Parathyroid adenoma (tissue), 2 donors: ENCODE results near the gene ATE1.

Source experiments
- H2AFZ ChIP-seq: fragments of 300-600 bp; sonication (generic); one replicate; pipeline ENCODE4 v1.7.0; 2017; ENCODE audit warnings: antibody characterized with exemption, mild to moderate bottlenecking
- H3K27ac ChIP-seq: fragments of 300-600 bp; sonication (generic); one replicate; pipeline ENCODE4 v1.7.0; 2017
- H3K27me3 ChIP-seq: fragments of 300-600 bp; sonication (generic); one replicate; pipeline ENCODE4 v1.7.0; 2017; ENCODE audit warnings: low read length; ENCODE audit not compliant: control insufficient read depth, insufficient read depth
- H3K36me3 ChIP-seq: fragments of 300-600 bp; sonication (generic); one replicate; pipeline ENCODE4 v1.7.0; 2017; ENCODE audit warnings: low read length; ENCODE audit not compliant: control insufficient read depth, insufficient read depth
- H3K4me1 ChIP-seq: fragments of 300-600 bp; sonication (generic); one replicate; pipeline ENCODE4 v1.7.0; 2017; ENCODE audit warnings: control low read depth
- H3K4me2 ChIP-seq: fragments of 300-600 bp; sonication (generic); one replicate; pipeline ENCODE4 v1.7.0; 2017; ENCODE audit warnings: low read length
- H3K4me3 ChIP-seq: fragments of 300-600 bp; sonication (generic); one replicate; pipeline ENCODE4 v1.7.0; 2017; ENCODE audit warnings: low read depth, low read length
- H3K79me2 ChIP-seq: fragments of 300-600 bp; sonication (generic); one replicate; pipeline ENCODE4 v1.7.0; 2017; ENCODE audit warnings: control low read depth
- H3K9ac ChIP-seq: fragments of 300-600 bp; sonication (generic); one replicate; pipeline ENCODE4 v1.7.0; 2017; ENCODE audit warnings: mild to moderate bottlenecking
- H3K9me3 ChIP-seq: fragments of 300-600 bp; sonication (generic); one replicate; pipeline ENCODE4 v1.7.0; 2017; ENCODE audit warnings: low read length; ENCODE audit not compliant: control insufficient read depth
- TF ChIP-seq, protein P1 (sequence below): fragments of 300-600 bp; sonication (generic); IDR thresholded peaks from one replicate; pipeline ENCODE4 v1.7.0; 2017; ENCODE audit warnings: antibody characterized with exemption, mild to moderate bottlenecking
- donor health status: primary hyperparathyroidism.

ATE1 gene

GRCh38 chr10:121721257-121721656 is 206.6 kb downstream of the ATE1 start:
- no peaks in the 10 kb centered on the region for H3K4me1 ChIP-seq
- no peak overlapping the region for H3K4me3 ChIP-seq
- H3K4me2 ChIP-seq: no peak overlapping the region
- H2AFZ ChIP-seq: no peak overlapping the region
- TF ChIP-seq, protein P1, sequence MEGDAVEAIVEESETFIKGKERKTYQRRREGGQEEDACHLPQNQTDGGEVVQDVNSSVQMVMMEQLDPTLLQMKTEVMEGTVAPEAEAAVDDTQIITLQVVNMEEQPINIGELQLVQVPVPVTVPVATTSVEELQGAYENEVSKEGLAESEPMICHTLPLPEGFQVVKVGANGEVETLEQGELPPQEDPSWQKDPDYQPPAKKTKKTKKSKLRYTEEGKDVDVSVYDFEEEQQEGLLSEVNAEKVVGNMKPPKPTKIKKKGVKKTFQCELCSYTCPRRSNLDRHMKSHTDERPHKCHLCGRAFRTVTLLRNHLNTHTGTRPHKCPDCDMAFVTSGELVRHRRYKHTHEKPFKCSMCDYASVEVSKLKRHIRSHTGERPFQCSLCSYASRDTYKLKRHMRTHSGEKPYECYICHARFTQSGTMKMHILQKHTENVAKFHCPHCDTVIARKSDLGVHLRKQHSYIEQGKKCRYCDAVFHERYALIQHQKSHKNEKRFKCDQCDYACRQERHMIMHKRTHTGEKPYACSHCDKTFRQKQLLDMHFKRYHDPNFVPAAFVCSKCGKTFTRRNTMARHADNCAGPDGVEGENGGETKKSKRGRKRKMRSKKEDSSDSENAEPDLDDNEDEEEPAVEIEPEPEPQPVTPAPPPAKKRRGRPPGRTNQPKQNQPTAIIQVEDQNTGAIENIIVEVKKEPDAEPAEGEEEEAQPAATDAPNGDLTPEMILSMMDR: no peak
- no peaks in the 10 kb centered on the region for H3K36me3 ChIP-seq
- H3K27me3 ChIP-seq: no peaks in the 10 kb centered on the region
- H3K9ac ChIP-seq: no peak overlapping the region
- H3K27ac ChIP-seq: no peak overlapping the region
- no peaks in the 10 kb centered on the region for H3K9me3 ChIP-seq
- no peaks in the 10 kb centered on the region for H3K79me2 ChIP-seq

GRCh38 chr10:121715969-121716368 is 211.9 kb downstream of the ATE1 start:
- no peak overlapping the region for H3K4me3 ChIP-seq
- no peaks in the 10 kb centered on the region for H3K9me3 ChIP-seq
- TF ChIP-seq, protein P1: no peak
- H2AFZ ChIP-seq: no peak overlapping the region
- no peak overlapping the region for H3K9ac ChIP-seq
- no peaks in the 10 kb centered on the region for H3K27me3 ChIP-seq
- H3K4me1 ChIP-seq: no peaks in the 10 kb centered on the region
- H3K79me2 ChIP-seq: no peaks in the 10 kb centered on the region
- no peak overlapping the region for H3K27ac ChIP-seq
- H3K4me2 ChIP-seq: no peak overlapping the region
- no peaks in the 10 kb centered on the region for H3K36me3 ChIP-seq

GRCh38 chr10:121715076-121715475 is 212.8 kb downstream of the ATE1 start:
- TF ChIP-seq, protein P1: no peak
- H3K9me3 ChIP-seq: no peaks in the 10 kb centered on the region
- no peak overlapping the region for H2AFZ ChIP-seq

GRCh38 chr10:121713486-121713885 is 214.3 kb downstream of the ATE1 start:
- Histone ChIP-seq H3K4me1 (no peaks in the 10 kb centered on the region), H3K27ac (no peak overlapping the region), H2AFZ (no peak overlapping the region), H3K4me2 (no peak overlapping the region), H3K9me3 (no peaks in the 10 kb centered on the region), H3K9ac (no peak overlapping the region), H3K36me3 (no peaks in the 10 kb centered on the region), H3K79me2 (no peaks in the 10 kb centered on the region), H3K4me3 (no peak overlapping the region), H3K27me3 (no peaks in the 10 kb centered on the region)
- TF ChIP-seq, protein P1: no peak

More at GRCh38 chr10:121715076-121715475, 212.8 kb downstream of the ATE1 start:
- H3K4me1 ChIP-seq: no peaks in the 10 kb centered on the region
- H3K27me3 ChIP-seq: no peaks in the 10 kb centered on the region
- no peak overlapping the region for H3K4me2 ChIP-seq
- H3K9ac ChIP-seq: no peak overlapping the region
- H3K79me2 ChIP-seq: no peaks in the 10 kb centered on the region
- no peaks in the 10 kb centered on the region for H3K36me3 ChIP-seq
- no peak overlapping the region for H3K4me3 ChIP-seq
- H3K27ac ChIP-seq: no peak overlapping the region

GRCh38 chr10:121710971-121711370 is 216.9 kb downstream of the ATE1 start:
- no peak overlapping the region for H3K4me2 ChIP-seq
- no peaks in the 10 kb centered on the region for H3K27me3 ChIP-seq
- H2AFZ ChIP-seq: no peak overlapping the region
- no peak overlapping the region for H3K9ac ChIP-seq
- no peak overlapping the region for H3K27ac ChIP-seq
- H3K4me3 ChIP-seq: no peak overlapping the region
- H3K4me1 ChIP-seq: no peaks in the 10 kb centered on the region
- no peaks in the 10 kb centered on the region for H3K9me3 ChIP-seq
- TF ChIP-seq, protein P1: no peak
- H3K79me2 ChIP-seq: no peaks in the 10 kb centered on the region
- H3K36me3 ChIP-seq: no peaks in the 10 kb centered on the region
